Activated CD4-positive, alpha-beta memory T cell treated with anti-CD3 and anti-CD28 coated beads, Interleukin-2, amount 10 ng/mL, durations not matched to agents 7 days and 5 days (primary cell): ENCODE measurements around the gene SPEN. TPM values are rescaled to one million over a fixed set of nuclear protein-coding genes. Genes with fewer than 3 reads are reported as not detected.
A peak's percentile ranks its signal among the peaks of the same experiment; 100 is the strongest.
"Not testable (repeated sequence)": the region's sequence is repeated elsewhere in the genome, so short reads cannot be mapped to it uniquely, and the experiment has no call there.

Experiments
- CTCF ChIA-PET: fragments of 350-600 bp; sonication (Branson Sonifier 250); formaldehyde crosslinking; loops from one replicate; lab custom pipeline; 2021; ENCODE audit warnings: antibody characterized with exemption, inconsistent platforms; lab: Charles Lee
- POLR2A ChIA-PET: fragments of 350-600 bp; sonication (Branson Sonifier 250); formaldehyde crosslinking; loops from one replicate; lab custom pipeline; 2021; ENCODE audit warnings: antibody characterized with exemption; lab: Charles Lee
- DNase-seq: peaks from one replicate; pipeline ENCODE4 v3.0.0-alpha.2; 2020
- H3K27ac Mint-ChIP-seq: one replicate; pipeline ENCODE4 v1.8.0; 2021; ENCODE audit warnings: mild to moderate bottlenecking, mixed read lengths
- H3K27me3 Mint-ChIP-seq: one replicate; pipeline ENCODE4 v1.8.0; 2021; ENCODE audit warnings: mixed read lengths
- H3K36me3 Mint-ChIP-seq: one replicate; pipeline ENCODE4 v1.8.0; 2021; ENCODE audit warnings: low read depth, mixed read lengths
- H3K4me1 Mint-ChIP-seq: one replicate; pipeline ENCODE4 v1.8.0; 2021; ENCODE audit warnings: mixed read lengths
- H3K4me3 Mint-ChIP-seq: one replicate; pipeline ENCODE4 v1.8.0; 2021; ENCODE audit warnings: mild to moderate bottlenecking, mixed read lengths
- H3K9me3 Mint-ChIP-seq: one replicate; pipeline ENCODE4 v1.8.0; 2021; ENCODE audit warnings: mixed read lengths
- total RNA-seq, 2 experiments: library from RNA; stranded (reverse); gene quantifications; one replicate each; pipeline ENCODE4 v1.2.3, GENCODE V29; 2021

The SPEN gene
- total RNA-seq, 2 experiments from 2014 or later, result 52.1 to 52.5 TPM

DNA sequence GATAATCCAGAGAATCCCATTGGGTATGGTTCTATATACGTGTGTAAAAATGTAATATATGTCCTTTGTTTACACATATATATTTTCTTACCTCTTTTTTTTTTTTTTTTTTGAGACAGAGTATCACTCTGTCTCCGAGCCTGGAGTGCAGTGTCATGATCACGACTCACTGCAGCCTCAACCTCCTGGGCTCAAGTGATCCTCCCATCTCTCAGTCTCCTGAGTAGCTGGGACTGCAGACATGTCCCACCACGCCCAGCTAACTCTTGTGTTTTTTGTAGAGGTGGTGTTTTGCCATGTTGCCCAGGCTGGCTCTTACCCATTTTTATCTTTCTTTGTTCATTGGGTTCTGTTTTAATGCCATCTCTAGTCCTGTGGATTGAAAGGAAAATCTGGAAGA, 68.9 kb downstream of the SPEN start:
- H3K4me3 Mint-ChIP-seq, result no peak overlapping the region
- POLR2A ChIA-PET, result interaction anchor here (1.3 kb wide), 1 partner anchor 68 kb away, joined by 6 read pairs; no protein-coding TSS in a partner anchor
- CTCF ChIA-PET, result interaction anchor here (0.7 to 2.9 kb wide), 2 partner anchors 92 to 101 kb away, joined by 3 to 11 read pairs; no protein-coding TSS in a partner anchor

DNA sequence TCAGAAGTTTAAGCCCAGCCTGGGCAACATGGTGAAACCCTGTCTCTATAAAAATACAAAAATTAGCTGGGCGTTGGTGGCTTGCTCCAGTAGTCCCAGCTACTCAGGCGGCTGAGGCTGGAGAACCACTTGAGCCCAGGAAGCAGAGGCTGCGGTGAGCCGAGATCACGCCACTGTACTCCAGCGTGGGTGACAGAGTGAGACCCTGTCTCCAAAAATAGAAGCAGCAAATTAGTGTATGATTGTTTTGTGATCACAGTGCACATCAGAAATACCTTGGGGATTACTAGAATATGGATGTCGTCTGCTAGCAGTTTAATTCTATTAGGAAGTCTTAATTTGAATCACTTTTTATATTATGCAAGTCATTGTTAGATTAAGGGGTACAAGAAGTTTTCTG, 69.4 kb downstream of the SPEN start:
- Mint-ChIP-seq H3K27me3 (no peaks in the 10 kb centered on the region), H3K4me3 (no peak overlapping the region), H3K4me1 (peaks cover 41% of the 10 kb centered on the region), H3K27ac (peak overlapping the region; percentile 38), H3K36me3 (peaks cover 59% of the 10 kb centered on the region), H3K9me3 (no peaks in the 10 kb centered on the region)
- no peak for DNase-seq
- ChIA-PET CTCF (interaction anchor here (0.7 to 2.9 kb wide), 2 partner anchors 92 to 101 kb away, joined by 3 to 11 read pairs; no protein-coding TSS in a partner anchor), POLR2A (interaction anchor here (1.3 kb wide), 1 partner anchor 68 kb away, joined by 6 read pairs; no protein-coding TSS in a partner anchor)

More for the DNA sequence above, 68.9 kb downstream of the SPEN start:
- Mint-ChIP-seq H3K4me1 (peaks cover 40% of the 10 kb centered on the region), H3K9me3 (no peaks in the 10 kb centered on the region), H3K36me3 (peaks cover 58% of the 10 kb centered on the region), H3K27me3 (no peaks in the 10 kb centered on the region), H3K27ac (peak overlapping the region; percentile 58)
- DNase-seq, result no peak

DNA sequence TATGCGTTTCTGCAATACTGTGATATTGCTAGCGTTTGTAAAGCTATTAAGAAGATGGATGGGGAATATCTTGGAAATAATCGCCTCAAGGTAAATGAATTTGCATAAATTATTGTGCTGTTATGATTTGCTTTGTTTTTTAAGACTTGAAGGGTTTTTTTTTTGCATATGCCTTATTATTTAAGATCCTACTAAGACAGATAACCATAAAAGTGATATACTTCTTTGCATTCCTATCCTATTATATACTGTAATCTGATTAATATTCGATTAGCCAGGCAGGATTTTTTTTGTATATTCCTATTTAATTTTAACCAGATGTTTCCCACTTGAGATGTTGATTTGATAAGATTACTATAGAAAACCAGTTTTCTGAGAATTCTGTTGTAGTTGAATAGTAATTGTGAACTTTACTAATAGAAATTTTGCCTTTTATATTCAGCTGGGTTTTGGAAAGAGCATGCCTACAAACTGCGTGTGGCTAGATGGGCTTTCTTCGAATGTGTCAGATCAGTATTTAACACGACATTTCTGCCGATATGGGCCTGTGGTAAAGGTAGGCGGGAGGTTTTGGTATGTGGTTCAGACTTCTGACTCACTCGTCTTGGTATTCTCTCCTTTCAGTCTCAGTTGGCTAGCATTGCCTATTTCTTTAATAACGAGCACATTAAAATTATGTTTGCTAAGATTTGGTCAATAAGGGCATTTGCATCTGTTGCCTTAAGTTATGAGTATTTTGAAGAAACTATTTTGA, 71.6 kb downstream of the SPEN start:
- DNase-seq, result peak; percentile 83
- peaks cover 41% of the 10 kb centered on the region for H3K4me1 Mint-ChIP-seq
- ChIA-PET CTCF (interaction anchor here (0.6 to 1.8 kb wide), 3 partner anchors 59 to 127 kb away, joined by 3 to 6 read pairs (median 4); no protein-coding TSS in a partner anchor), POLR2A (interaction anchor here (0.8 to 2.0 kb wide), 4 partner anchors 71 to 145 kb away, joined by 4 to 7 read pairs (median 6); partner anchors contain the start of gene SPEN)
- H3K27ac Mint-ChIP-seq, result peak overlapping the region; percentile 24
- no peak overlapping the region for H3K4me3 Mint-ChIP-seq
- no peaks in the 10 kb centered on the region for H3K9me3 Mint-ChIP-seq
- no peaks in the 10 kb centered on the region for H3K27me3 Mint-ChIP-seq
- H3K36me3 Mint-ChIP-seq, result peaks cover 63% of the 10 kb centered on the region

DNA sequence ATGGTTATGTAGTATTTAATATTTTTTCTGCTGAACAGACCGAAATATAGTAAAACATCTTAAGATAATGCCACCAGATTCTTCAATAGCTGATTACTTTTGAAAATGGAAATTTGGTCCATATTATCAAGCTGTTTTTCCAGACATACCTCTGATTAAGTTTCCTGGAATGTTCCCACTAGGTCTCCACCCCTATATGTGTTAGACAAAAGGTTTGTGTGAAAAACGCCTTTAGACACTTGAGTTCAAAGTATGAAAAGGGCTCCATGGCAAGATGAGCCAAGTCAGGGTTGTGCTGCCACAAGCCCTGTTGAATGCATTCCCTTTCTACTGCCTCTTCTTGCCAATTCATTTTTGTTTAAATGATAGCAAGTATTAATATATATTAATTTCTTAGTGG, 75.7 kb downstream of the SPEN start:
- no peaks in the 10 kb centered on the region for H3K27me3 Mint-ChIP-seq
- CTCF ChIA-PET, result interaction anchor here (2.4 kb wide), 1 partner anchor 108 kb away, joined by 7 read pairs; no protein-coding TSS in a partner anchor
- H3K36me3 Mint-ChIP-seq, result peaks cover 55% of the 10 kb centered on the region
- no peak overlapping the region for H3K27ac Mint-ChIP-seq
- POLR2A ChIA-PET, result no interaction called here
- no peaks in the 10 kb centered on the region for H3K9me3 Mint-ChIP-seq
- no peak for DNase-seq
- no peak overlapping the region for H3K4me3 Mint-ChIP-seq
- peaks cover 19% of the 10 kb centered on the region for H3K4me1 Mint-ChIP-seq

DNA sequence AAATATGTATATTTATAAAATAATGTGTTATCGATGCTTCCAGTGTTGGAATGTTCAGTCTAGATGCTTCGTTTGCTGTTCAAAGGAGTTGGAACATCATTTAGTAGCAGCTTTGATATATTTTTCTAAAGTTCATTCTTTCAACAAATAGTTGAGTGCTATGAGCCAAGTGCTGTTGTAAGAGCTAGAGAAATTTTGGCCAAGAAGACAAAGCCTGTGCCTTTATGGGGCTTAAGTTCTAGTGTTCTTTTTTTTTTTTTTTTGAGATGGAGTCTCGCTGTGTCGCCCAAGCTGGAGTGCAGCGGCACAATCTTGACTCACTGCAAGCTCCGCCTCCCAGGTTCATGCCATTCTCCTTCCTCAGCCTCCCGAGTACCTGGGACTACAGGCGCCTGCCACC, 78.9 kb downstream of the SPEN start:
- POLR2A ChIA-PET, result interaction anchor here (1.0 kb wide), 1 partner anchor 23 kb away, joined by 3 read pairs; no protein-coding TSS in a partner anchor

DNA sequence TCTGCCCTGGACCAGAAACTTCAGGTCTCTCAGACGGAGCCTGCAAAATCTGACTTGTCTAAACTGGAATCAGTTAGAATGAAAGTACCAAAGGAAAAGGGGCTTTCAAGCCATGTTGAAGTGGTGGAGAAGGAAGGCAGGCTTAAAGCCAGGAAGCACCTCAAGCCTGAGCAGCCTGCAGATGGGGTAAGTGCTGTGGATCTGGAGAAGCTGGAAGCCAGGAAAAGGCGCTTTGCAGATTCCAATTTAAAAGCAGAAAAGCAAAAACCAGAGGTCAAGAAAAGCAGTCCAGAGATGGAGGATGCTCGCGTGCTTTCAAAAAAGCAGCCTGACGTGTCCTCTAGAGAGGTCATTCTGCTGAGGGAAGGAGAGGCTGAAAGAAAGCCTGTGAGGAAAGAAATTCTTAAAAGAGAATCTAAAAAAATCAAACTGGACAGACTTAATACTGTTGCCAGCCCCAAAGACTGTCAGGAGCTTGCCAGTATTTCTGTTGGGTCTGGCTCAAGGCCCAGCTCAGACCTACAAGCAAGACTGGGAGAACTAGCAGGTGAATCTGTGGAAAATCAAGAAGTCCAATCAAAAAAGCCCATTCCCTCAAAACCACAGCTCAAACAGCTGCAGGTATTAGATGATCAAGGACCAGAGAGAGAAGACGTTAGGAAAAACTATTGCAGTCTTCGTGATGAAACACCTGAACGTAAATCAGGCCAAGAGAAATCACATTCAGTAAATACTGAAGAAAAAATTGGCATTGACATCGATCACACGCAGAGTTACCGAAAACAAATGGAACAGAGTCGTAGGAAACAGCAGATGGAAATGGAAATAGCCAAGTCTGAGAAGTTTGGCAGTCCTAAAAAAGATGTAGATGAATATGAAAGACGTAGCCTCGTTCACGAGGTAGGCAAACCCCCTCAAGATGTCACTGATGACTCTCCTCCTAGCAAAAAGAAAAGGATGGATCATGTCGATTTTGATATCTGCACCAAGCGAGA, 81.8 kb downstream of the SPEN start:
- ChIA-PET CTCF (no interaction called here), POLR2A (interaction anchor here (1.4 kb wide), 1 partner anchor 82 kb away, joined by 4 read pairs; the partner anchor contains the start of gene SPEN)
- Mint-ChIP-seq H3K36me3 (peaks cover 69% of the 10 kb centered on the region), H3K4me3 (no peak overlapping the region), H3K27me3 (no peaks in the 10 kb centered on the region), H3K4me1 (no peaks in the 10 kb centered on the region), H3K27ac (no peak overlapping the region), H3K9me3 (no peaks in the 10 kb centered on the region)
- DNase-seq, result no peak

More for the DNA sequence above, 78.9 kb downstream of the SPEN start:
- not testable (repeated sequence) for H3K4me3 Mint-ChIP-seq, H3K4me1 Mint-ChIP-seq, DNase-seq, H3K9me3 Mint-ChIP-seq, H3K27ac Mint-ChIP-seq, H3K27me3 Mint-ChIP-seq
- peaks cover 66% of the 10 kb centered on the region for H3K36me3 Mint-ChIP-seq
- CTCF ChIA-PET, result interaction anchor here (0.7 to 1.1 kb wide), 4 partner anchors 88 to 156 kb away, joined by 3 to 5 read pairs (median 4); no protein-coding TSS in a partner anchor

DNA sequence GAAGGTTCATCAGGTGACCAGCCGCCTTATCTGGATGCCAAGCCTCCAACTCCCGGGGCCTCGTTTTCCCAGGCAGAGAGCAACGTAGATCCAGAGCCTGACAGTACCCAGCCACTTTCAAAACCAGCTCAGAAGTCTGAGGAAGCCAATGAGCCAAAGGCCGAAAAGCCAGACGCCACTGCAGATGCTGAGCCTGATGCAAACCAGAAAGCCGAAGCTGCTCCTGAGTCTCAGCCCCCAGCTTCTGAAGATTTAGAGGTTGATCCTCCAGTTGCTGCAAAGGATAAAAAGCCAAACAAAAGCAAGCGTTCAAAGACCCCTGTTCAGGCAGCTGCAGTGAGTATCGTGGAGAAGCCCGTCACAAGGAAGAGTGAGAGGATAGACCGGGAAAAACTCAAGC, 83.9 kb downstream of the SPEN start:
- ChIA-PET CTCF (no interaction called here), POLR2A (no interaction called here)
- H3K4me3 Mint-ChIP-seq, result no peak overlapping the region
- no peaks in the 10 kb centered on the region for H3K4me1 Mint-ChIP-seq
- no peaks in the 10 kb centered on the region for H3K27me3 Mint-ChIP-seq
- DNase-seq, result no peak
- H3K9me3 Mint-ChIP-seq, result no peaks in the 10 kb centered on the region
- H3K36me3 Mint-ChIP-seq, result peaks cover 82% of the 10 kb centered on the region
- H3K27ac Mint-ChIP-seq, result no peak overlapping the region

DNA sequence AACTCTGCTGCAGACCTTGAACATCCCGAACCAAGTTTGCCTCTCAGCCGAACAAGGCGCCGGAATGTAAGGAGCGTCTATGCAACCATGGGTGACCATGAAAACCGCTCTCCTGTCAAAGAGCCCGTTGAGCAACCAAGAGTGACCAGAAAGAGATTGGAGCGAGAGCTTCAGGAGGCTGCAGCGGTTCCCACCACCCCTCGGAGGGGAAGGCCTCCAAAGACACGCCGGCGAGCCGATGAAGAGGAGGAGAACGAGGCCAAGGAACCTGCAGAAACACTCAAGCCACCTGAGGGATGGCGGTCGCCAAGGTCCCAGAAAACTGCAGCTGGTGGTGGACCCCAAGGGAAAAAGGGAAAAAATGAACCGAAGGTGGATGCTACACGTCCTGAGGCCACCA, 84.4 kb downstream of the SPEN start:
- ChIA-PET POLR2A (no interaction called here), CTCF (no interaction called here)
- H3K9me3 Mint-ChIP-seq, result no peaks in the 10 kb centered on the region
- no peak for DNase-seq
- H3K27me3 Mint-ChIP-seq, result no peaks in the 10 kb centered on the region
- no peak overlapping the region for H3K4me3 Mint-ChIP-seq
- H3K36me3 Mint-ChIP-seq, result peaks cover 84% of the 10 kb centered on the region
- no peaks in the 10 kb centered on the region for H3K4me1 Mint-ChIP-seq
- H3K27ac Mint-ChIP-seq, result no peak overlapping the region

DNA sequence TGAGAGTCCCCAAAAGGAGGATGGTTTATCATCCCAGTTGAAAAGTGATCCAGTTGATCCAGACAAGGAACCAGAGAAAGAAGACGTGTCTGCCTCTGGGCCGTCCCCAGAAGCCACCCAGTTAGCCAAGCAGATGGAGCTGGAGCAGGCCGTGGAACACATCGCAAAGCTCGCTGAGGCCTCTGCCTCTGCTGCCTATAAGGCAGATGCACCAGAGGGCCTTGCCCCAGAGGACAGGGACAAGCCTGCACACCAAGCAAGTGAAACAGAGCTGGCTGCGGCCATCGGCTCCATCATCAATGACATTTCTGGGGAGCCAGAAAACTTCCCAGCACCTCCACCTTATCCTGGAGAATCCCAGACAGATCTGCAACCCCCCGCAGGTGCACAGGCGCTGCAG, 85.1 kb downstream of the SPEN start:
- H3K27ac Mint-ChIP-seq, result no peak overlapping the region
- peaks cover 90% of the 10 kb centered on the region for H3K36me3 Mint-ChIP-seq
- CTCF ChIA-PET, result no interaction called here
- H3K4me1 Mint-ChIP-seq, result peaks cover 4% of the 10 kb centered on the region
- no peaks in the 10 kb centered on the region for H3K9me3 Mint-ChIP-seq
- no peaks in the 10 kb centered on the region for H3K27me3 Mint-ChIP-seq
- no peak overlapping the region for H3K4me3 Mint-ChIP-seq
- POLR2A ChIA-PET, result no interaction called here
- no peak for DNase-seq

DNA sequence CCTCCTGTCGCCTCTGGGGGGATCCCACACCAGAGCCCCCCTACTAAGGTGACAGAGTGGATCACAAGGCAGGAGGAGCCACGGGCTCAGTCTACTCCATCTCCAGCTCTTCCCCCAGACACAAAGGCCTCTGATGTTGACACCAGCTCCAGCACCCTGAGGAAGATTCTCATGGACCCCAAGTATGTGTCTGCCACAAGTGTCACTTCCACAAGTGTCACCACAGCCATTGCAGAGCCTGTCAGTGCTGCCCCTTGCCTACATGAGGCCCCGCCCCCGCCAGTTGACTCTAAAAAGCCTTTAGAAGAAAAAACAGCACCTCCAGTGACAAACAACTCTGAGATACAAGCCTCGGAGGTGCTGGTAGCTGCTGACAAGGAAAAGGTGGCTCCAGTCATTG, 86.2 kb downstream of the SPEN start:
- POLR2A ChIA-PET, result no interaction called here
- DNase-seq, result no peak
- H3K36me3 Mint-ChIP-seq, result peaks cover 87% of the 10 kb centered on the region
- H3K9me3 Mint-ChIP-seq, result no peaks in the 10 kb centered on the region
- no peaks in the 10 kb centered on the region for H3K27me3 Mint-ChIP-seq
- no peak overlapping the region for H3K27ac Mint-ChIP-seq
- peaks cover 4% of the 10 kb centered on the region for H3K4me1 Mint-ChIP-seq
- H3K4me3 Mint-ChIP-seq, result no peak overlapping the region
- CTCF ChIA-PET, result no interaction called here

DNA sequence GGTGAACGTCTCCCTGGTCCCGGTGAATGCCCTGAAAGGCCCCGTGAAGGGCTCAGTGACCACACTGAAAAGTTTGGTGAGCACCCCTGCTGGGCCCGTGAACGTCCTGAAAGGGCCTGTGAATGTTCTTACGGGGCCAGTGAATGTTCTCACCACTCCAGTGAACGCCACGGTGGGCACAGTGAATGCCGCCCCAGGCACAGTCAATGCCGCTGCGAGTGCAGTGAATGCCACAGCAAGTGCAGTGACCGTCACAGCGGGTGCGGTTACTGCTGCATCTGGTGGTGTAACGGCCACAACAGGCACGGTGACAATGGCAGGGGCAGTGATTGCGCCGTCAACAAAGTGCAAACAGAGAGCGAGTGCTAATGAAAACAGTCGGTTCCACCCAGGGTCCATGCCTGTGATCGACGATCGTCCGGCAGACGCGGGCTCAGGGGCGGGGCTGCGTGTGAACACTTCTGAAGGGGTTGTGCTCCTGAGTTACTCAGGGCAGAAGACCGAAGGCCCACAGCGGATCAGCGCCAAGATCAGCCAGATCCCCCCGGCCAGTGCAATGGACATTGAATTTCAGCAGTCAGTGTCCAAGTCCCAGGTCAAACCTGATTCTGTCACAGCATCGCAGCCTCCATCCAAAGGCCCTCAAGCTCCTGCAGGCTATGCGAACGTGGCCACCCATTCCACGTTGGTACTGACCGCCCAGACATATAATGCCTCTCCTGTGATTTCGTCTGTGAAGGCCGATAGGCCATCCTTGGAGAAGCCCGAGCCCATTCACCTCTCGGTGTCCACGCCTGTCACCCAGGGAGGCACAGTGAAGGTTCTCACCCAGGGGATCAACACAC, 86.9 kb downstream of the SPEN start:
- DNase-seq, result no peak
- Mint-ChIP-seq H3K27me3 (no peaks in the 10 kb centered on the region), H3K4me1 (peaks cover 4% of the 10 kb centered on the region), H3K36me3 (peaks cover 84% of the 10 kb centered on the region), H3K4me3 (no peak overlapping the region), H3K27ac (no peak overlapping the region), H3K9me3 (no peaks in the 10 kb centered on the region)
- POLR2A ChIA-PET, result no interaction called here
- CTCF ChIA-PET, result no interaction called here
